K562 treated with DMSO at 1 percent for 24 hours (cell line): ENCODE data around the gene COL15A1. TPM values are rescaled to one million over a fixed set of nuclear protein-coding genes. Genes with fewer than 3 reads are reported as not detected.

Experiments
- total RNA-seq: library from RNA; unstranded; fragments of 300-600 nt; gene quantifications from 2 replicates; pipeline ENCODE4 v1.2.3, GENCODE V29; 2022; ENCODE audit warnings: low read depth; ENCODE audit not compliant: insufficient read depth

COL15A1 gene
- total RNA-seq: 7.0 and 9.3 TPM in 2 replicates

GRCh38 chr9:98943682-98944056 lies at the start of gene COL15A1:
TSS of gene COL15A1 (plus strand) at chr9:98943907. CDS start at chr9:98944062, 155 bp downstream.

GRCh38 chr9:99104459-99105151 lies 160.9 kb downstream of the COL15A1 start, which contains the start of gene TGFBR1:
TSS of gene TGFBR1 (plus strand) at chr9:99105113. CDS start at chr9:99105206, 93 bp downstream.

Other genes with a start within 250 kb of the COL15A1 start
- gene GABBR2, start 235.0 kb upstream of the COL15A1 start, total RNA-seq: 0.22 and 0.35 TPM in 2 replicates
- gene ANKS6, start 147.4 kb upstream of the COL15A1 start, total RNA-seq: 27.5 and 28.9 TPM in 2 replicates
- gene GALNT12, start 136.2 kb upstream of the COL15A1 start, total RNA-seq: 47.8 and 58.8 TPM in 2 replicates
- 20.0 and 21.3 TPM in 2 replicates for gene TGFBR1, start 161.2 kb downstream of the COL15A1 start, total RNA-seq